Measurements from ENCODE around the gene NKAIN2.

GRCh38 chr6:123785039-123785438 is 18.6 kb upstream of the NKAIN2 start:
- TF ChIP-seq EP300 (IDR thresholded peaks at IDR 0.05; ENCODE audit: low read length): no peak
- no peak for TF ChIP-seq MTA2 (IDR thresholded peaks at IDR 0.05; ENCODE audit: low read depth)
- TF ChIP-seq NCOA4 (IDR thresholded peaks at IDR 0.05; ENCODE audit: partially characterized antibody): no peak
- no peak for TF ChIP-seq TGIF2 (CRISPR knock-in tag; IDR thresholded peaks at IDR 0.05)
- no peak for TF ChIP-seq SRF (CRISPR knock-in tag; IDR thresholded peaks at IDR 0.05)
- TF ChIP-seq NEUROD1 (IDR thresholded peaks at IDR 0.05; ENCODE audit: borderline replicate concordance, low read depth, low read length, partially characterized antibody): no peak
- no peak for TF ChIP-seq ATF7 (IDR thresholded peaks at IDR 0.05)
- TF ChIP-seq HNRNPUL1 (IDR thresholded peaks at IDR 0.05; ENCODE audit: low read length): no peak
- TF ChIP-seq ZBTB12 (CRISPR knock-in tag; IDR thresholded peaks at IDR 0.05): no peak
